Chondrocyte (in vitro differentiated cells): Measurements from ENCODE around the gene INSIG1. TPM values are rescaled to one million over a fixed set of nuclear protein-coding genes. Genes with fewer than 3 reads are reported as not detected.

Source experiments
- DNase-seq: peaks from one replicate; pipeline ENCODE4 v3.0.0; 2021; ENCODE audit warnings: mixed read lengths, low spot score
- H3K27ac Mint-ChIP-seq: one replicate; pipeline ENCODE4 v1.8.0; 2021; ENCODE audit warnings: mild to moderate bottlenecking, moderate library complexity, mixed read lengths; ENCODE audit not compliant: unreplicated experiment
- H3K27me3 Mint-ChIP-seq: 2 replicates; pipeline ENCODE4 v1.8.0; 2021; ENCODE audit warnings: low read depth, mixed read lengths
- H3K36me3 Mint-ChIP-seq: 2 replicates; pipeline ENCODE4 v1.8.0; 2021; ENCODE audit warnings: low read depth, mixed read lengths
- H3K4me1 Mint-ChIP-seq: 2 replicates; pipeline ENCODE4 v1.8.0; 2021; ENCODE audit warnings: low read depth, mild to moderate bottlenecking, mixed read lengths
- H3K4me3 Mint-ChIP-seq: one replicate; pipeline ENCODE4 v1.8.0; 2021; ENCODE audit warnings: mild to moderate bottlenecking, moderate library complexity, mixed read lengths; ENCODE audit not compliant: unreplicated experiment
- H3K9me3 Mint-ChIP-seq: 2 replicates; pipeline ENCODE4 v1.8.0; 2021; ENCODE audit warnings: low read depth, mixed read lengths
- CTCF ChIP-seq: fragments of 200-600 bp; sonication (generic); IDR thresholded peaks from 2 replicates; pipeline ENCODE4 v1.5.0; 2021; ENCODE audit warnings: antibody characterized with exemption, mild to moderate bottlenecking, moderate library complexity
- total RNA-seq: library from RNA; stranded (reverse); gene quantifications from 3 replicates; pipeline ENCODE4 v1.2.1, GENCODE V29; 2021

The INSIG1 gene
- total RNA-seq, 1 donor from 2014 or later, result 31.8 TPM

DNA sequence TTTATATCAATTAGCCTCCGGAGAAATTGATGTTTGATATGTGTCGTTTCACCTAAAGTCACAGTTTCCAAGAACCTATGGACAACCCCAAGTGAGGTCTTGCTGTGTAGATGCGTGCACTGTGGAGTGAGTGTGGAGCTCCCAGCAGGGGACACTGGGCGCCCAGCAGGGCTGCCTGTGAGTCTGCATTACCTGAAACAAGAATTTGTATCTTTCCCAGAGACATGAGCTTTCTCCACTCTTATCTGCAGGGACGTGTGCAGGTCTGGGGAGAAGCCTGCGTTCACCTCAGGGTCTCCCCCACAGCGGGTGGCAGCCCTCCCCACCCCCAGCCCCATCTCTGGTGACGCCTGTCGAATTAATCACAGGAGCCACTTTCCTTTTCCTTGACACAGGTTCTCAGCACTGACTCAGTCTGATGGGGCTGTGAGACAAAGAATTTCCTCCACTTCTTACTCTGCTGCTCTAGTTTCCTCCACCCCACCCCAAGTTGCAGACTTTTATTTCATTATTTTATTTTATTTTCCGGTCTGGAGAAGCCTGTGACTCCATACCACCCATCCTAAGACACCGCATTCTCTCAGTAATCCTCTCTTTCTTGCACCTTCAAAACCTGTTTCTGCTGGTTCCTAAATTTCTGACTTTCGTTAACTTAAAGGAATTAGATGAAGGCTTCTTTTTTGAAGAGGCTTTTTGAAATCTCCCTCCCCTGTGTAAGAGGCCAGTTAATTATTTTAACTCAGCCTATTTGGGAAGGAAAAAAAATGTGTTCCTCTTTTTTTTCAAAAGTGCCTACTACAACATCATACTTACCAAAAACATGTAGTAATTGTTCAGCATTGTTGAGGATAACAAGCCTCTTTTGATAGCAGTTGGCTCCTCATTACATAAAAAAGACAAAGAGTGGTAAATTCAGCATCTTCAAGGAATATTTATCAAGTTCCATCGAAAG lies 17.0 kb upstream of the INSIG1 start:
- no peak overlapping the region for H3K4me3 Mint-ChIP-seq
- TF ChIP-seq CTCF, result no peak
- no peaks in the 10 kb centered on the region for H3K4me1 Mint-ChIP-seq
- H3K27me3 Mint-ChIP-seq, result peaks cover 43% of the 10 kb centered on the region
- H3K27ac Mint-ChIP-seq, result no peak overlapping the region
- H3K9me3 Mint-ChIP-seq, result no peaks in the 10 kb centered on the region
- no peaks in the 10 kb centered on the region for H3K36me3 Mint-ChIP-seq
- no peak for DNase-seq

GRCh38 chr7:155281398-155281969 lies 16.2 kb upstream of the INSIG1 start:
- no peak overlapping the region for H3K4me3 Mint-ChIP-seq
- H3K4me1 Mint-ChIP-seq, result no peaks in the 10 kb centered on the region
- no peak for TF ChIP-seq CTCF
- no peaks in the 10 kb centered on the region for H3K36me3 Mint-ChIP-seq
- no peak overlapping the region for H3K27ac Mint-ChIP-seq
- H3K9me3 Mint-ChIP-seq, result no peaks in the 10 kb centered on the region
- peaks cover 42% of the 10 kb centered on the region for H3K27me3 Mint-ChIP-seq
- DNase-seq, result no peak

- TF ChIP-seq CTCF, result no peak
- no peak for DNase-seq
- no peaks in the 10 kb centered on the region for H3K4me1 Mint-ChIP-seq
- H3K9me3 Mint-ChIP-seq, result no peaks in the 10 kb centered on the region
- no peak overlapping the region for H3K27ac Mint-ChIP-seq
- H3K4me3 Mint-ChIP-seq, result no peak overlapping the region
- peaks cover 39% of the 10 kb centered on the region for H3K27me3 Mint-ChIP-seq
- no peaks in the 10 kb centered on the region for H3K36me3 Mint-ChIP-seq
These were observed 15.0 kb upstream of the INSIG1 start for GRCh38 chr7:155282671-155283070.

DNA sequence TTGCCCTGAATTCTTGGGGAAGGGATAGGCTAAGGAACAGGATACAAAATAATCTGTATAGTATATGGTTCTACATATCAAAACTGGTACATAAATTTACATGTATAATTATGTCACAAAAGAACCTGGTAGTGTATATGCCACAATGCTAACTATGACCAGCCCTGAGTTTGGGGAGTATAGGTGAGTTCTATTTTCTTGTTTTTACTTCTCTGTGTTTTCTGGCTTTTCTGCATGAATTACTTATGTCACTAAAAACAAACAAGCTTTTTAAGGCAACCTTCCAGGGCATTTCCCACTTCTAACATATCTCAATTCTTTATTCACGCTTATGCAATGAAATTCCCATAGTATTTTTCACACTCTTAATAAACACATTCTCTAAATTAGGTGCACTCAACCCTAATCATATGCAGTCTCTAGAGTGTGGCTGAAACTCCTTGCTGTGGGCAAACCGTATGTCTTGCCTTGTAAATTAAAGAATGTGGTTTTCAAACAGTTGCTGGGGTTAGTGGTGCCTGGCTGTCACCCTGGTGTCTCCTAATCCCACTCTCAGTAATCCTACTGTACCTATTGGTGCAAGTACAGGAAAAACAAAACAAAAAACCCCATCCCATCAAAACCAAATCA lies 14.0 kb upstream of the INSIG1 start:
- Mint-ChIP-seq H3K27ac (no peak overlapping the region), H3K9me3 (no peaks in the 10 kb centered on the region), H3K4me1 (no peaks in the 10 kb centered on the region), H3K36me3 (no peaks in the 10 kb centered on the region), H3K4me3 (no peak overlapping the region), H3K27me3 (peaks cover 31% of the 10 kb centered on the region)
- TF ChIP-seq CTCF, result no peak
- no peak for DNase-seq

DNA sequence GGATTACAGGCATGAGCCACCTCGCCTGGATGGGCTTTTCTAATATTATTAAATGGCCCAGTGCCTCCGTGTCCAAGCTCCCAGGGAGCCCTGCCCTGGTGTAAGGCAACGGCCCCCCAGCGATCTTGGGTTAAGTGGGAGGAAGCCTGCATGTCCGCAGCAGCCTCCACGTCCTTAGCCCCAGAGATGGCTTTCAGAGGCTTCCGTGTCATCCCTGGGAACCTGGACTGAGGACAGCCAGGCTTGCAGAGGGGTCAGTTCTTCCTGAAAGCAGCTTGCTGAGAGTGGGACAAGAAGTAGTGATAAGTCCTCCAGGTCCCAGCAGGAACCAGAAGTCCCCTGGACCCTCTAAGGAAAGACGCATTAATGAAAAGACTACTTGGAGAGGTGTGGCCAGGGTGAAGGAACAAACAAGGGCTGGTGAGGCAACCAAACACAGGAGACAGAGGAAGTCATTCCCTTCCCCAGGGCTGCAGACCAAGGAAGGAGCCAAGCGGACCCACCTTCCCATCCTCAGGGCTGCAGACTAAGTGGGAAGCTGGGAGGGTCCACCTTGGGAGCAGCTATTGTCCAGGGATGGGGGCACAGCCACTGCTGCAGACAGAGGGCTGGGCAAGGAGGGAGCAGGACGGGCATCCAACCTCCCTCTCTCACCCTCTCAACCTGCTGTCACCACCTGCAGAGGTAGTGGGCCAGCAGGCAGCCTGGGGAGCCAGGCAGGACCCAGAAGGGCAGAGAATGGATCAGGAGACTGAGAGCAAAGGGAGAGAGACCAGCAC lies 13.0 kb upstream of the INSIG1 start:
- no peak for TF ChIP-seq CTCF
- H3K27me3 Mint-ChIP-seq, result peaks cover 25% of the 10 kb centered on the region
- H3K27ac Mint-ChIP-seq, result no peak overlapping the region
- H3K9me3 Mint-ChIP-seq, result no peaks in the 10 kb centered on the region
- H3K4me3 Mint-ChIP-seq, result no peak overlapping the region
- DNase-seq, result no peak
- no peaks in the 10 kb centered on the region for H3K4me1 Mint-ChIP-seq
- no peaks in the 10 kb centered on the region for H3K36me3 Mint-ChIP-seq
